Sigmoid colon (tissue), 4 donors: ENCODE measurements around the gene LCLAT1.

Source experiments
- CTCF ChIP-seq, 4 experiments: fragments of 450-650 bp in 3 of 4; fragments of 200-600 bp in 1 of 4; IDR thresholded peaks; one replicate each; pipeline ENCODE4 v1.5.1; 2016 to 2019; ENCODE audit warnings: antibody characterized with exemption in 4 of 4, mild to moderate bottlenecking in 3 of 4, moderate library complexity in 2 of 4
- POLR2A ChIP-seq, 2 donors: fragments of 450-650 bp; IDR thresholded peaks; one replicate each; pipeline ENCODE4 v1.6.1; 2016; ENCODE audit warnings: antibody characterized with exemption in 2 of 2, mild to moderate bottlenecking in 2 of 2, moderate library complexity in 2 of 2
- POLR2AphosphoS5 ChIP-seq, 4 donors: sonication (generic); formaldehyde crosslinking; IDR thresholded peaks; one replicate each; pipeline ENCODE4 v1.6.1; 2017; ENCODE audit warnings: antibody characterized with exemption in 4 of 4

GRCh38 chr2:30673127-30673526 lies 226.1 kb downstream of the LCLAT1 start:
- TF ChIP-seq POLR2AphosphoS5 (IDR thresholded peaks at IDR 0.05) (no peak), CTCF (IDR thresholded peaks at IDR 0.05) (no peak), POLR2A (IDR thresholded peaks at IDR 0.05) (no peak)
